Neutrophil (primary cell): Measurements from ENCODE around the gene NUTM1.

Experiments
- H3K27ac ChIP-seq: fragments of 200-600 bp; sonication (generic); 2 replicates; pipeline ENCODE4 v1.5.1; 2016; ENCODE audit warnings: mild to moderate bottlenecking, moderate library complexity
- H3K27me3 ChIP-seq: fragments of 200-600 bp; sonication (generic); 2 replicates; pipeline ENCODE4 v1.6.0; 2016; ENCODE audit warnings: mild to moderate bottlenecking
- H3K36me3 ChIP-seq: fragments of 200-600 bp; sonication (generic); 2 replicates; pipeline ENCODE4 v1.5.1; 2017
- H3K4me1 ChIP-seq, 2 experiments: fragments of 200-600 bp in 1 of 2; sonication (generic) in 1 of 2; 1 replicate in 1 of 2; 2 replicates in 1 of 2; pipeline versions ENCODE4 v1.5.1 to v1.6.1; 2013 to 2016; ENCODE audit warnings: low read depth in 1 of 2, low read length in 1 of 2, mild to moderate bottlenecking in 1 of 2, moderate library complexity in 1 of 2; ENCODE audit not compliant: control insufficient read depth in 1 of 2, insufficient read depth in 1 of 2
- H3K4me3 ChIP-seq, 2 experiments: fragments of 200-600 bp in 1 of 2; sonication (generic) in 1 of 2; 1 replicate in 1 of 2; 2 replicates in 1 of 2; pipeline ENCODE4 v1.5.1; 2013 to 2016; ENCODE audit warnings: low read depth in 1 of 2, low read length in 1 of 2, mild to moderate bottlenecking in 1 of 2, moderate library complexity in 1 of 2
- H3K9me3 ChIP-seq: fragments of 200-600 bp; sonication (generic); 2 replicates; pipeline ENCODE4 v1.5.1; 2016
- TF ChIP-seq, protein P1 (sequence below): fragments of 200-600 bp; sonication (generic); IDR thresholded peaks from 2 replicates; pipeline ENCODE4 v1.5.1; 2016; ENCODE audit warnings: antibody characterized with exemption

The NUTM1 gene

DNA sequence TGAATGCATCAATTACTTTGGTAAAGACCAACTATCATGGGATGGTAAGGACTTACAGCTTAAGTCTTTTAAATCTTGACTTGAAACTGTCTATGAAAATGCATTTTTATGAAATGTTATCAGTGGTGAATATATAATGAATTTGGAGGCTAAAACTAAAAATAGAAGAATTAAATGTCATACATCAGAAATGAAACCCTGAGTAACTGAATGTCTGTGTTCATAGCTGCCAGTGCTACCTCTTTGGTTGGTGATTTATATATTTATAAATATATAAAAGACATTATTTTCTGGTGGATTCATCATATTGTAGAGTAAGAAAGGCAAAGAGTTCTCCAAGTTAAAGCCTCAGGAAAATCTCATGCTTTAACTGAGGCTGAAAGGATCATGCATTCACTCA is 17.7 kb upstream of the NUTM1 start:
- no peaks in the 10 kb centered on the region for H3K9me3 ChIP-seq
- TF ChIP-seq, protein P1, sequence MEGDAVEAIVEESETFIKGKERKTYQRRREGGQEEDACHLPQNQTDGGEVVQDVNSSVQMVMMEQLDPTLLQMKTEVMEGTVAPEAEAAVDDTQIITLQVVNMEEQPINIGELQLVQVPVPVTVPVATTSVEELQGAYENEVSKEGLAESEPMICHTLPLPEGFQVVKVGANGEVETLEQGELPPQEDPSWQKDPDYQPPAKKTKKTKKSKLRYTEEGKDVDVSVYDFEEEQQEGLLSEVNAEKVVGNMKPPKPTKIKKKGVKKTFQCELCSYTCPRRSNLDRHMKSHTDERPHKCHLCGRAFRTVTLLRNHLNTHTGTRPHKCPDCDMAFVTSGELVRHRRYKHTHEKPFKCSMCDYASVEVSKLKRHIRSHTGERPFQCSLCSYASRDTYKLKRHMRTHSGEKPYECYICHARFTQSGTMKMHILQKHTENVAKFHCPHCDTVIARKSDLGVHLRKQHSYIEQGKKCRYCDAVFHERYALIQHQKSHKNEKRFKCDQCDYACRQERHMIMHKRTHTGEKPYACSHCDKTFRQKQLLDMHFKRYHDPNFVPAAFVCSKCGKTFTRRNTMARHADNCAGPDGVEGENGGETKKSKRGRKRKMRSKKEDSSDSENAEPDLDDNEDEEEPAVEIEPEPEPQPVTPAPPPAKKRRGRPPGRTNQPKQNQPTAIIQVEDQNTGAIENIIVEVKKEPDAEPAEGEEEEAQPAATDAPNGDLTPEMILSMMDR: no peak
- no peak overlapping the region for H3K4me3 ChIP-seq
- H3K36me3 ChIP-seq: no peaks in the 10 kb centered on the region
- H3K4me1 ChIP-seq: peaks cover 49 to 62% of the 10 kb centered on the region in 2 experiments
- peak overlapping the region; percentile 51 for H3K27ac ChIP-seq
- no peaks in the 10 kb centered on the region for H3K27me3 ChIP-seq

DNA sequence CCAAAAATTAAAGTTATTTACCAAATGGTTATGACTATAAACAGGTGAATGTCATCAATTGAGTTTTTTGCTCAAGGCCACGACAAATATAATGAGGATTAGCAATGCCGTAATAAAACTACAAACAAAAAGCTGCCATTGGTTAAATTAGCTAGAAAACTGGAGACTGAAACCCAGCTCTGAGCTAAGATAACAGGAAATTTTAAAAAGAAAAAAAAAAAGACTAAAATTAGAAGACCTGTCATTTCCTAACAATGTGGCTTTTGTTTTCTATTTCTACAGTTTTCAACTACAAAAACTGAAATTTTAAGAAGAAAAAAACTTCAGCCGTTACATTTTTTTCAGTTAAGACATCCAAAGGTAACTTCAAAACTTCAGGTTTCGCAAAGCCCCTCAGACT is 15.2 kb upstream of the NUTM1 start:
- H3K4me3 ChIP-seq: no peak overlapping the region
- H3K4me1 ChIP-seq: peaks cover 55 to 82% of the 10 kb centered on the region in 2 experiments

GRCh38 chr15:34329006-34329405 is 14.1 kb upstream of the NUTM1 start:
- Histone ChIP-seq H3K9me3 (no peaks in the 10 kb centered on the region), H3K4me3 (no peak overlapping the region), H3K4me1 (peaks cover 60 to 83% of the 10 kb centered on the region in 2 experiments), H3K27ac (peak overlapping the region; percentile 99), H3K27me3 (no peaks in the 10 kb centered on the region), H3K36me3 (peaks cover 9% of the 10 kb centered on the region)
- TF ChIP-seq, protein P1: no peak

More for the DNA sequence above, 15.2 kb upstream of the NUTM1 start:
- Histone ChIP-seq H3K9me3 (no peaks in the 10 kb centered on the region), H3K27me3 (no peaks in the 10 kb centered on the region), H3K36me3 (peaks cover 9% of the 10 kb centered on the region), H3K27ac (peak overlapping the region; percentile 99)
- TF ChIP-seq, protein P1: no peak

DNA sequence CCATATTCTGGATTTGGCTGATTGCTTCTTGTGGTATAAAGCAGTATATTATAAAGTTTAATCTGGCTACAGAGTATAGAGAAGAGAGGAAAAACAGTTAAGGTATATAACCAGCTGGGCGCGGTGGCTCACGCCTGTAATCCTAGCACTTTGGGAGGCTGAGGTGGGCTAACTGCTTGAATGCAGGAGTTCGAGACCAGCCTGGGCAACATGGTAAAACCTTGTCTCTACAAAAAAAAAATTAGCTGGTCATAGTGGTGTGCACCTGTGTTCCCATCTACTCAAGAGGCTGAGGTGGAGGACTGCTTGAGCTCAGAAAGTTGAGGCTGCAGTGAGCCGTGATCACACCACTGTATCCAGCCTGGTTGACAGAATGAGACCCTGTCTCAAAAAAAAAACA is 12.8 kb upstream of the NUTM1 start:
- H3K27me3 ChIP-seq: no peaks in the 10 kb centered on the region
- TF ChIP-seq, protein P1: no peak
- H3K4me1 ChIP-seq: peaks cover 69 to 78% of the 10 kb centered on the region in 2 experiments
- H3K9me3 ChIP-seq: no peaks in the 10 kb centered on the region
- H3K36me3 ChIP-seq: peaks cover 9% of the 10 kb centered on the region
- H3K4me3 ChIP-seq: no peak overlapping the region
- H3K27ac ChIP-seq: peak overlapping the region; percentile 99

DNA sequence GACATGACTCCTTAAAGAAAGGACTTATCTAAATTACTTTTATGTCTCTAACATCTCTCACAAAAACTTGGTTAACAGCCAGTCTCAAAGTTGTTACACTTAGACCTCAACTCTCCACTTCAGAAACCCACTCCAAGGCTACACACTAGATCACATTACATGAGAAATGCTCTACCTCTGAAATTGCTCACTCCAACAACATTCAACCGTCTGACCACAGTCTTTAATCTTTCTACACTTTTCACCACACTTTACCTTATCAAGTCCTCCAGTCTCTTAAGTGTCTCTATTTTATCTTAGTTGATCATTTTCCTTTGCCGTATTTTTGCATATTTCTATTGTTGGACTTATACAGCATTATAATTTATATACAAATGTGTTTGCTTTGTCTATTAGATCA is 11.3 kb upstream of the NUTM1 start:
- Histone ChIP-seq H3K4me3 (peak overlapping the region in 1 of 2 experiments; percentile 83), H3K9me3 (no peaks in the 10 kb centered on the region), H3K27me3 (no peaks in the 10 kb centered on the region), H3K27ac (peak overlapping the region; percentile 99), H3K4me1 (peaks cover 71 to 77% of the 10 kb centered on the region in 2 experiments), H3K36me3 (peaks cover 9% of the 10 kb centered on the region)
- TF ChIP-seq, protein P1: no peak
